Neural progenitor cell (in vitro differentiated cells): ENCODE data around the gene LRBA. TPM values are rescaled to one million over a fixed set of nuclear protein-coding genes. Genes with fewer than 3 reads are reported as not detected.

ENCODE experiments used
- DNase-seq: peaks from one replicate; pipeline ENCODE4 v3.0.0-alpha.2; 2016; ENCODE audit warnings: low spot score
- H2AFZ ChIP-seq: fragments of 200-600 bp; sonication (generic); replicated peaks from 2 replicates; pipeline ENCODE4 v1.6.1; 2016; ENCODE audit warnings: antibody characterized with exemption
- H3F3A ChIP-seq: fragments of 200-600 bp; sonication (generic); 2 replicates; pipeline ENCODE4 v1.6.1; 2016; ENCODE audit warnings: antibody characterized with exemption, low read depth
- H3K27ac ChIP-seq: fragments of 200-600 bp; sonication (generic); 2 replicates; pipeline ENCODE4 v1.5.1; 2016; ENCODE audit warnings: mild to moderate bottlenecking
- H3K27me3 ChIP-seq: fragments of 200-600 bp; sonication (generic); 2 replicates; pipeline ENCODE4 v1.6.1; 2016; ENCODE audit warnings: mild to moderate bottlenecking, moderate library complexity
- H3K36me3 ChIP-seq: fragments of 200-600 bp; sonication (generic); 2 replicates; pipeline ENCODE4 v1.5.1; 2016
- H3K4me1 ChIP-seq: fragments of 200-600 bp; sonication (generic); 2 replicates; pipeline ENCODE4 v1.6.1; 2016; ENCODE audit warnings: mixed run types
- H3K4me2 ChIP-seq: fragments of 200-600 bp; sonication (generic); 2 replicates; pipeline ENCODE4 v1.6.1; 2016
- H3K4me3 ChIP-seq: fragments of 200-600 bp; sonication (generic); 2 replicates; pipeline ENCODE4 v1.5.1; 2016
- H3K79me2 ChIP-seq: fragments of 200-600 bp; sonication (generic); 2 replicates; pipeline ENCODE4 v1.6.1; 2016; ENCODE audit warnings: low read depth
- H3K9ac ChIP-seq: fragments of 200-600 bp; sonication (generic); 2 replicates; pipeline ENCODE4 v1.6.1; 2016
- H3K9me3 ChIP-seq: fragments of 200-600 bp; sonication (generic); 2 replicates; pipeline ENCODE4 v1.5.1; 2016; ENCODE audit warnings: low read depth
- H4K20me1 ChIP-seq: fragments of 200-600 bp; sonication (generic); 2 replicates; pipeline ENCODE4 v1.6.1; 2016; ENCODE audit warnings: low read depth
- H3K27ac Mint-ChIP-seq: 3 replicates; pipeline ENCODE4 v1.8.0; 2021; ENCODE audit warnings: mixed read lengths
- H3K27me3 Mint-ChIP-seq: 2 replicates; pipeline ENCODE4 v1.8.0; 2022; ENCODE audit warnings: low read depth, mild to moderate bottlenecking, inconsistent platforms, moderate library complexity, mixed read lengths; ENCODE audit not compliant: insufficient read depth
- H3K36me3 Mint-ChIP-seq: 3 replicates; pipeline ENCODE4 v1.8.0; 2021; ENCODE audit warnings: mixed read lengths
- H3K4me1 Mint-ChIP-seq: 3 replicates; pipeline ENCODE4 v1.8.0; 2021; ENCODE audit warnings: mixed read lengths
- H3K4me3 Mint-ChIP-seq: 3 replicates; pipeline ENCODE4 v1.8.0; 2021; ENCODE audit warnings: mild to moderate bottlenecking, moderate library complexity, mixed read lengths
- H3K9me3 Mint-ChIP-seq: 3 replicates; pipeline ENCODE4 v1.8.0; 2020; ENCODE audit warnings: mixed read lengths
- EZH2 ChIP-seq: fragments of 200-600 bp; sonication (generic); IDR thresholded peaks from 2 replicates; pipeline ENCODE4 v1.6.1; 2017; ENCODE audit warnings: antibody characterized with exemption, mild to moderate bottlenecking, moderate library complexity
- EZH2phosphoT487 ChIP-seq: fragments of 200-600 bp; sonication (generic); IDR thresholded peaks from 2 replicates; pipeline ENCODE4 v1.6.1; 2017; ENCODE audit warnings: antibody characterized with exemption
- total RNA-seq: library from RNA; depleted of rRNA; stranded (reverse); fragments of >200 nt; gene quantifications from 2 replicates; pipeline ENCODE4 v1.2.3, GENCODE V29; 2015; ENCODE audit warnings: low replicate concordance
- TF ChIP-seq, protein P1 (sequence below): fragments of 200-600 bp; sonication (generic); IDR thresholded peaks from 2 replicates; pipeline ENCODE4 v1.5.1; 2017; ENCODE audit warnings: antibody characterized with exemption, mild to moderate bottlenecking

LRBA gene
- total RNA-seq, 1 donor from 2014 or later: 111 TPM

DNA sequence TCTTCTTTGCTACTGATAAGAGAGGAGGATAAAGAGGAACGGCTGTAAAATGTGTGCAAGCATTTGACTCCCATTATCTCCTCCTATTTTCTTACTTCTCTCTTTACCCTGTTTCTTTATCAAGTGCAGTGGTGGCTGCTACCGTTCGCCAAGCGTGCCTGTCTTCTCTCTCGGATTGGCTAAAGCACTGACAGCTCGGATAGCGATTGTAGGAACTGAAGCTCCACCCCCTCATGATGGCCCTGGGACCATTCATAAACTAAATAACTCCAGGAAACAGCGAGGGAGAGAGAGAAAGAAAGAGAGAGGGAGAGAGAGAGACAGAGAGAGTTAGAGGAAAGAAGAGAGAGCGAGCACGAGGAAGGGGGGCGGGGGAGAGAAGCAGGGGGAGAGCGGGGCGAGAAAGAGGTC, 433.4 kb downstream of the LRBA start:
- H3K4me1 ChIP-seq: peaks cover 56% of the 10 kb centered on the region
- H3K4me2 ChIP-seq: peak overlapping the region; percentile 98
- H3K36me3 Mint-ChIP-seq: no peaks in the 10 kb centered on the region
- H3K27me3 Mint-ChIP-seq: peaks cover 47% of the 10 kb centered on the region
- TF ChIP-seq EZH2phosphoT487 (no peak), EZH2 (no peak)
- TF ChIP-seq, protein P1, sequence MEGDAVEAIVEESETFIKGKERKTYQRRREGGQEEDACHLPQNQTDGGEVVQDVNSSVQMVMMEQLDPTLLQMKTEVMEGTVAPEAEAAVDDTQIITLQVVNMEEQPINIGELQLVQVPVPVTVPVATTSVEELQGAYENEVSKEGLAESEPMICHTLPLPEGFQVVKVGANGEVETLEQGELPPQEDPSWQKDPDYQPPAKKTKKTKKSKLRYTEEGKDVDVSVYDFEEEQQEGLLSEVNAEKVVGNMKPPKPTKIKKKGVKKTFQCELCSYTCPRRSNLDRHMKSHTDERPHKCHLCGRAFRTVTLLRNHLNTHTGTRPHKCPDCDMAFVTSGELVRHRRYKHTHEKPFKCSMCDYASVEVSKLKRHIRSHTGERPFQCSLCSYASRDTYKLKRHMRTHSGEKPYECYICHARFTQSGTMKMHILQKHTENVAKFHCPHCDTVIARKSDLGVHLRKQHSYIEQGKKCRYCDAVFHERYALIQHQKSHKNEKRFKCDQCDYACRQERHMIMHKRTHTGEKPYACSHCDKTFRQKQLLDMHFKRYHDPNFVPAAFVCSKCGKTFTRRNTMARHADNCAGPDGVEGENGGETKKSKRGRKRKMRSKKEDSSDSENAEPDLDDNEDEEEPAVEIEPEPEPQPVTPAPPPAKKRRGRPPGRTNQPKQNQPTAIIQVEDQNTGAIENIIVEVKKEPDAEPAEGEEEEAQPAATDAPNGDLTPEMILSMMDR: no peak
- H3K9me3 Mint-ChIP-seq: no peaks in the 10 kb centered on the region
- DNase-seq: peak; percentile 88
- no peak overlapping the region for H2AFZ ChIP-seq
- H3F3A ChIP-seq: peaks cover 65% of the 10 kb centered on the region
- no peak overlapping the region for H3K9ac ChIP-seq
- H3K36me3 ChIP-seq: no peaks in the 10 kb centered on the region
- H3K4me3 Mint-ChIP-seq: peak overlapping the region; percentile 91
- H3K27me3 ChIP-seq: peaks cover 48% of the 10 kb centered on the region
- no peaks in the 10 kb centered on the region for H3K9me3 ChIP-seq
- H3K27ac Mint-ChIP-seq: no peak overlapping the region
- H3K27ac ChIP-seq: no peak overlapping the region
- H3K4me1 Mint-ChIP-seq: peaks cover 54% of the 10 kb centered on the region
- peaks cover 86% of the 10 kb centered on the region for H3K79me2 ChIP-seq
- H4K20me1 ChIP-seq: peaks cover 18% of the 10 kb centered on the region
- H3K4me3 ChIP-seq: peak overlapping the region; percentile 75

DNA sequence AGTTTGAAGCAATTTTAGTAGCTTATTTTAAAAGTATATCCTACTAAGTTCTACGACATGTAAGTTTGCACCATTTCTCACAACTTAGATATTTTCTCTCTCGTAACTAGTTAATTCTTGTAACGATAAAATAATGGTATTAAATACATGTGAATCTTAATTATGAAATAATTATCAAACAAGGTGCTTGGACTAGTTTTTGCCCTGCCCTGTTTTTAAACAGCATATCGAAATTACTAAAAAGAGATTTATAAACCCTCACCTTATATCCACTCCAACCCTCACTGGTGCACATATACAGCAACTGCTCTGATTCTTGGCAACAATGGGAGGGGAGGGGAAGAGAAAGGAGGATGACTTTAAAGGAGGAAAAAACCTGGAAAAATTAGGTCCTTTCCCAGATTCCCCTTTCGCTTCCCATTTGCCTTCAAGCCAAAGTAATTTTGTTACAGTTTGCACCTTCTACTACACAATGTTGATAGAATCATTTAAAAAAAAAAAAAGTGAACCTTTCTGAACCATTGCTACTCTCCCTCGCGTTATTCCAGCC, 434.0 kb downstream of the LRBA start:
- H3K27me3 ChIP-seq: peaks cover 48% of the 10 kb centered on the region
- peak overlapping the region; percentile 75 for H3K4me3 ChIP-seq
- H4K20me1 ChIP-seq: peaks cover 18% of the 10 kb centered on the region

DNA sequence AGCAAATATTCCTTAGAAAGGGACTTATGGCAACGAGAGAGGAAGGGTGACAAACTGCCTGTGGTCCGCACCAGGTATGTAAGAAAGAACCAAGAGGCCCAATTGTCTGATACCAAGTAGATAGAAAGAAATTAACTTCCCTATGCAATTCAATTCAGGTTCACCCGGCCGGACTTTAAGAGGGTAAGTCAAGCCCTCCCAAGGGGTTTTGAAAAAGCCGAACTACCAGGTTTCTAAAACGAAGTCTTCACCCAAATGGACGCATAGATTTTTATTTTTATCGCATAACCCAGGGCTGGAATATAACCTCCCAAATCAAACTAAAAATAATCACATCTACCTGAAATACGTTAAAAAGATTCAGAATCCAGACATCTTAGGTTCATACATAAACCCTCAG, 434.8 kb downstream of the LRBA start:
- Mint-ChIP-seq H3K27me3 (peaks cover 43% of the 10 kb centered on the region), H3K4me3 (peak overlapping the region; percentile 91), H3K9me3 (no peaks in the 10 kb centered on the region), H3K36me3 (no peaks in the 10 kb centered on the region), H3K4me1 (peaks cover 52% of the 10 kb centered on the region), H3K27ac (peak overlapping the region; percentile 7)
- Histone ChIP-seq H3K79me2 (peaks cover 86% of the 10 kb centered on the region), H3K9ac (peak overlapping the region; percentile 12), H3K36me3 (no peaks in the 10 kb centered on the region), H4K20me1 (peaks cover 18% of the 10 kb centered on the region), H3K27me3 (peaks cover 47% of the 10 kb centered on the region), H3K9me3 (no peaks in the 10 kb centered on the region), H3K4me2 (peak overlapping the region; percentile 98), H3K4me3 (peak overlapping the region; percentile 75), H3K27ac (peak overlapping the region; percentile 77), H2AFZ (no peak overlapping the region), H3F3A (peaks cover 65% of the 10 kb centered on the region), H3K4me1 (peaks cover 43% of the 10 kb centered on the region)
- TF ChIP-seq EZH2 (peak; percentile 44), EZH2phosphoT487 (no peak)
- TF ChIP-seq, protein P1: no peak
- peak; percentile 53 for DNase-seq

More for the DNA sequence above, 434.0 kb downstream of the LRBA start:
- Mint-ChIP-seq H3K27me3 (peaks cover 47% of the 10 kb centered on the region), H3K4me3 (peak overlapping the region; percentile 91), H3K4me1 (peaks cover 54% of the 10 kb centered on the region), H3K27ac (no peak overlapping the region), H3K9me3 (no peaks in the 10 kb centered on the region), H3K36me3 (no peaks in the 10 kb centered on the region)
- peak overlapping the region; percentile 98 for H3K4me2 ChIP-seq
- peaks cover 65% of the 10 kb centered on the region for H3F3A ChIP-seq
- TF ChIP-seq EZH2phosphoT487: no peak
- TF ChIP-seq, protein P1: no peak
- TF ChIP-seq EZH2: no peak
- no peaks in the 10 kb centered on the region for H3K9me3 ChIP-seq
- H3K79me2 ChIP-seq: peaks cover 86% of the 10 kb centered on the region
- no peak for DNase-seq
- H3K4me1 ChIP-seq: peaks cover 51% of the 10 kb centered on the region
- H3K27ac ChIP-seq: no peak overlapping the region
- H2AFZ ChIP-seq: no peak overlapping the region
- H3K36me3 ChIP-seq: no peaks in the 10 kb centered on the region
- no peak overlapping the region for H3K9ac ChIP-seq
